GM12878 (cell line): Measurements from ENCODE around the gene PLXND1. TPM values are rescaled to one million over a fixed set of nuclear protein-coding genes. Genes with fewer than 3 reads are reported as not detected.

Experiments
- ATAC-seq: fragments of 200-7000 bp; cut with Tn5 transposase; 3 replicates; pipeline ENCODE4 v1.9.1; 2020; ENCODE audit warnings: mild to moderate bottlenecking, moderate library complexity
- BruUV-seq: library from RNA; stranded (reverse); fragments of 400-500 nt; replicated peaks from 2 replicates; lab custom pipeline; 2021; lab: Mats Ljungman, UMichigan
- CTCF ChIA-PET: fragments of 300-600 bp; sonication (Branson Sonifier 250); formaldehyde crosslinking; extraction: SDS; loops from one replicate; lab custom pipeline; 2021; ENCODE audit warnings: inconsistent platforms; lab: Yijun Ruan, JAX
- POLR2A ChIA-PET: fragments of 350-600 bp; formaldehyde crosslinking; extraction: SDS; loops from one replicate; lab custom pipeline; 2021; ENCODE audit warnings: inconsistent platforms; lab: Charles Lee
- RAD21 ChIA-PET: fragments of 300-600 bp; sonication (Branson Sonifier 250); formaldehyde crosslinking; loops from one replicate; lab custom pipeline; 2023; ENCODE audit warnings: antibody characterized with exemption; ENCODE audit not compliant: unreplicated experiment; lab: Charles Lee
- SMC1A ChIA-PET: fragments of 300-600 bp; sonication (Branson Sonifier 250); formaldehyde crosslinking; loops from one replicate; lab custom pipeline; 2023; ENCODE audit not compliant: unreplicated experiment, uncharacterized antibody; lab: Charles Lee
- DNase-seq: peaks from one replicate; pipeline ENCODE4 v3.0.0-alpha.2; 2011; ENCODE audit warnings: low read depth, low spot score
- FAIRE-seq: peaks from 3 replicates; lab custom pipeline; 2011; peaks lifted over from hg19 to GRCh38; lab: Jason Lieb, UNC
- H2AFZ ChIP-seq: 2 replicates; pipeline ENCODE4 v1.6.0; 2011; ENCODE audit warnings: low read depth, low read length, control low read depth; ENCODE audit not compliant: control insufficient read depth
- H3K27ac ChIP-seq: 2 replicates; pipeline ENCODE4 v1.5.1; 2011; ENCODE audit warnings: control low read depth; ENCODE audit not compliant: control insufficient read depth, insufficient read depth
- H3K27me3 ChIP-seq, 2 experiments: replicated peaks in 1 of 2; 2 replicates each; pipeline versions ENCODE4 v1.6.0 to v1.6.1; 2011; ENCODE audit warnings: low read length in 1 of 2; ENCODE audit not compliant: control insufficient read depth in 2 of 2, insufficient read depth in 2 of 2
- H3K36me3 ChIP-seq, 2 experiments: 2 replicates each; pipeline ENCODE4 v1.5.1; 2011; ENCODE audit warnings: low read length in 1 of 2; ENCODE audit not compliant: control insufficient read depth in 2 of 2, insufficient read depth in 2 of 2
- H3K4me1 ChIP-seq: 2 replicates; pipeline ENCODE4 v1.6.1; 2011; ENCODE audit warnings: mild to moderate bottlenecking, low read length, moderate library complexity, mixed read lengths; ENCODE audit not compliant: control insufficient read depth, insufficient read depth
- H3K4me2 ChIP-seq: 2 replicates; pipeline ENCODE4 v1.6.0; 2011; ENCODE audit warnings: control low read depth; ENCODE audit not compliant: control insufficient read depth, insufficient read depth
- H3K4me3 ChIP-seq: fragments of 200-600 bp; sonication (generic); 2 replicates; pipeline ENCODE4 v1.5.1; 2016
- H3K79me2 ChIP-seq: 2 replicates; pipeline ENCODE4 v1.6.0; 2011; ENCODE audit warnings: low read length; ENCODE audit not compliant: control insufficient read depth, insufficient read depth
- H3K9ac ChIP-seq: 2 replicates; pipeline ENCODE4 v1.8.0; 2011; ENCODE audit warnings: low read length, control low read depth, mixed read lengths; ENCODE audit not compliant: control insufficient read depth, insufficient read depth
- H3K9me3 ChIP-seq: replicated peaks from 3 replicates; pipeline ENCODE4 v1.5.1; 2011; ENCODE audit warnings: mild to moderate bottlenecking, low read length; ENCODE audit not compliant: control insufficient read depth, insufficient read depth
- H4K20me1 ChIP-seq: 2 replicates; pipeline ENCODE4 v1.6.0; 2011; ENCODE audit not compliant: control insufficient read depth, insufficient read depth
- ASH2L ChIP-seq: fragments of 300-600, 200-600 bp; sonication (generic); IDR thresholded peaks from 2 replicates; pipeline ENCODE4 v1.6.1; 2017; ENCODE audit warnings: low read depth, mild to moderate bottlenecking, borderline replicate concordance
- CHD2 ChIP-seq: IDR thresholded peaks from 2 replicates; pipeline ENCODE4 v1.6.1; 2011; ENCODE audit warnings: low read depth, low read length, improper control_type of control experiment, borderline replicate concordance
- DPF2 ChIP-seq: fragments of 450-650 bp; IDR thresholded peaks from 2 replicates; pipeline ENCODE4 v1.6.1; 2017; ENCODE audit warnings: mild to moderate bottlenecking
- HDGF ChIP-seq: fragments of 450-650 bp; IDR thresholded peaks from 2 replicates; pipeline ENCODE4 v1.6.1; 2016; ENCODE audit warnings: antibody characterized with exemption
- JUNB ChIP-seq: IDR thresholded peaks from 2 replicates; pipeline ENCODE4 v1.6.1; 2016; ENCODE audit warnings: antibody characterized with exemption, mild to moderate bottlenecking
- MEF2B ChIP-seq: fragments of 450-650 bp; IDR thresholded peaks from 2 replicates; pipeline ENCODE4 v1.6.1; 2018; ENCODE audit warnings: mild to moderate bottlenecking, moderate library complexity; ENCODE audit not compliant: partially characterized antibody, poor library complexity, severe bottlenecking
- NR2C1 ChIP-seq: fragments of 450-650 bp; IDR thresholded peaks from 2 replicates; pipeline ENCODE4 v1.6.1; 2017; ENCODE audit warnings: antibody characterized with exemption, mild to moderate bottlenecking, moderate library complexity
- NR2F1 ChIP-seq: fragments of 450-650 bp; conservative IDR thresholded peaks from 2 replicates; pipeline ENCODE4 v1.6.1; 2017; ENCODE audit warnings: mild to moderate bottlenecking
- PAX5 ChIP-seq: IDR thresholded peaks from 2 replicates; pipeline ENCODE4 v1.6.1; 2011; ENCODE audit warnings: low read depth, low read length, borderline replicate concordance
- POLR2A ChIP-seq: IDR thresholded peaks from 2 replicates; pipeline ENCODE4 v1.6.1; 2011; ENCODE audit warnings: low read depth, mild to moderate bottlenecking, low read length
- SMAD5 ChIP-seq: IDR thresholded peaks from 2 replicates; pipeline ENCODE4 v1.6.1; 2016; ENCODE audit warnings: antibody characterized with exemption, low read depth
- ZBED1 ChIP-seq: IDR thresholded peaks from 2 replicates; pipeline ENCODE4 v1.6.1; 2016; ENCODE audit warnings: borderline replicate concordance
- ZBTB40 ChIP-seq: fragments of 450-650 bp; IDR thresholded peaks from 2 replicates; pipeline ENCODE4 v1.6.1; 2016; ENCODE audit warnings: mild to moderate bottlenecking, moderate library complexity, borderline replicate concordance
- WGBS: methylation state at CpG from one replicate; pipeline ENCODE4 v1.1.6; 2016; ENCODE audit warnings: low lambda C conversion rate; ENCODE audit not compliant: insufficient replicate concordance, insufficient coverage; ENCODE audit errors: missing lambda C conversion rate; 5-methylcytosine and 5-hydroxymethylcytosine counted together
- in situ Hi-C: fragments of 300-500 bp; cut with MboI; formaldehyde crosslinking; loops from 9 replicates; pipeline ENCODE4 v1.14.3; 2018; ENCODE audit warnings: mixed read lengths
- intact Hi-C: fragments of 100-400 bp; cut with micrococcal nuclease; formaldehyde crosslinking; loops from one replicate; pipeline ENCODE4 v1.14.2; 2022; ENCODE audit not compliant: unreplicated experiment
- polyA plus RNA-seq, 11 experiments: library from polyadenylated mRNA; depleted of rRNA in 4 of 11; unstranded in 6 of 11; stranded (reverse) in 5 of 11; fragments of >200 nt; fragmentation: Nextera tagmentation in 4 of 11; fragmentation: Illumina TruSeq in 1 of 11; extraction: Ambion mirVana in 4 of 11; extraction: Trizol in 1 of 11; gene quantifications; 1 replicate in 1 of 11; 2 replicates in 10 of 11; pipeline versions ENCODE4 v1.2.1 to v1.2.3, GENCODE V29; 2011 to 2016; ENCODE audit warnings: inconsistent platforms in 2 of 11, missing spikeins in 2 of 11, low read depth in 1 of 11
- total RNA-seq, 4 experiments: library from RNA; depleted of rRNA in 3 of 4; stranded (reverse); fragments of >200 nt in 3 of 4; fragmentation: Illumina TruSeq in 1 of 4; extraction: Trizol in 1 of 4; gene quantifications; 2 replicates each; pipeline versions ENCODE4 v1.2.1 to v1.2.3, GENCODE V29; 2013 to 2021

PLXND1 gene
- total and polyA plus RNA-seq, 10 of the 15 experiments (the other 5 are each of a cell fraction or from before 2014, with no cell fraction given), result 0.01 to 2.3 (median 0.72) TPM; not detected in 7

- FAIRE-seq, result no peak
- Histone ChIP-seq H3K4me1 (no peaks in the 10 kb centered on the region), H3K4me2 (no peak overlapping the region), H3K9ac (no peak overlapping the region), H3K27me3 (peaks cover 2 to 7% of the 10 kb centered on the region in 2 experiments; a peak in 3 of 4 replicates), H3K79me2 (no peaks in the 10 kb centered on the region), H3K36me3 (no peaks in the 10 kb centered on the region), H2AFZ (no peak overlapping the region), H3K9me3 (no peaks in the 10 kb centered on the region)
- in situ Hi-C loops, result no loop called here
- no TSS peak for BruUV-seq
- ChIA-PET CTCF (interaction anchor here (3.9 kb wide), 1 partner anchor 66 kb away, joined by 15 read pairs; no protein-coding TSS in a partner anchor), RAD21 (no interaction called here), POLR2A (no interaction called here)
- peak; percentile 47 for ATAC-seq
- TF ChIP-seq ZBED1 (no peak), DPF2 (0 out of 2 replicates have a peak, but pooled peaks have one; percentile 35), NR2F1 (peak; percentile 55)
- TF ChIP-seq, all 136 proteins: peak for 2
- intact Hi-C loops, result no loop called here
- H3K27ac ChIP-seq, result no peak overlapping the region
- DNase-seq, result no peak
- no peak overlapping the region for H3K4me3 ChIP-seq
- SMC1A ChIA-PET, result interaction anchor here (0.9 kb wide), 1 partner anchor 21 kb away, joined by 4 read pairs; no protein-coding TSS in a partner anchor
- H4K20me1 ChIP-seq, result no peaks in the 10 kb centered on the region
- WGBS, result 14% methylated on average over 16 of the region's 18 CpGs
Observed at GRCh38 chr3:129555616-129556357, 50.7 kb downstream of the PLXND1 start.

GRCh38 chr3:129555153-129555550, 51.3 kb downstream of the PLXND1 start:
- H3K27ac ChIP-seq, result no peak overlapping the region
- H2AFZ ChIP-seq, result no peak overlapping the region
- ChIA-PET CTCF (interaction anchor here (3.9 kb wide), 1 partner anchor 65 kb away, joined by 15 read pairs; no protein-coding TSS in a partner anchor), RAD21 (no interaction called here), POLR2A (no interaction called here), SMC1A (interaction anchor here (0.9 to 1.5 kb wide), 2 partner anchors 9 to 22 kb away, joined by 3 to 4 read pairs; no protein-coding TSS in a partner anchor)
- in situ Hi-C loops, result no loop called here
- H3K4me3 ChIP-seq, result no peak overlapping the region
- H3K9ac ChIP-seq, result no peak overlapping the region
- ATAC-seq, result no peak
- no peaks in the 10 kb centered on the region for H3K79me2 ChIP-seq
- no TSS peak for BruUV-seq
- H3K9me3 ChIP-seq, result no peaks in the 10 kb centered on the region
- H3K36me3 ChIP-seq, result no peaks in the 10 kb centered on the region
- WGBS, result 30% methylated on average over 15 of the region's 15 CpGs
- TF ChIP-seq JUNB (no peak), HDGF (no peak), MEF2B (no peak), PAX5 (no peak), POLR2A (no peak), ASH2L (no peak), ZBTB40 (no peak), CHD2 (no peak), NR2C1 (no peak), SMAD5 (no peak)
- H4K20me1 ChIP-seq, result no peaks in the 10 kb centered on the region
- DNase-seq, result no peak
- no peak overlapping the region for H3K4me2 ChIP-seq
- H3K27me3 ChIP-seq, result peaks cover 2 to 7% of the 10 kb centered on the region in 2 experiments; a peak in 3 of 4 replicates
- no peaks in the 10 kb centered on the region for H3K4me1 ChIP-seq
- intact Hi-C loops, result no loop called here
- no peak for FAIRE-seq
